Activated CD8-positive, alpha-beta memory T cell treated with anti-CD3 and anti-CD28 coated beads, Interleukin-2, amount 10 ng/mL, durations not matched to agents 7 days and 5 days (primary cell): ENCODE results near the gene RUBCN. TPM values are rescaled to one million over a fixed set of nuclear protein-coding genes. Genes with fewer than 3 reads are reported as not detected.
"Not testable (repeated sequence)": the region's sequence is repeated elsewhere in the genome, so short reads cannot be mapped to it uniquely, and the experiment has no call there.

Source experiments
- ATAC-seq: fragments of 150-1000 bp; cut with Tn5 transposase; one replicate; pipeline ENCODE4 v1.10.0; 2021; ENCODE audit warnings: moderate library complexity
- CTCF ChIA-PET: fragments of 350-600 bp; sonication (Branson Sonifier 250); formaldehyde crosslinking; loops from one replicate; lab custom pipeline; 2021; ENCODE audit warnings: antibody characterized with exemption; lab: Charles Lee
- DNase-seq: peaks from one replicate; pipeline ENCODE4 v3.0.0-alpha.2; 2020
- H3K27ac Mint-ChIP-seq: one replicate; pipeline ENCODE4 v1.8.0; 2021; ENCODE audit warnings: mild to moderate bottlenecking, mixed read lengths
- H3K27me3 Mint-ChIP-seq: one replicate; pipeline ENCODE4 v1.8.0; 2021; ENCODE audit warnings: mixed read lengths
- H3K36me3 Mint-ChIP-seq: one replicate; pipeline ENCODE4 v1.8.0; 2021; ENCODE audit warnings: mild to moderate bottlenecking, mixed read lengths
- H3K4me1 Mint-ChIP-seq: one replicate; pipeline ENCODE4 v1.8.0; 2021; ENCODE audit warnings: mixed read lengths
- H3K4me3 Mint-ChIP-seq: one replicate; pipeline ENCODE4 v1.8.0; 2021; ENCODE audit warnings: mild to moderate bottlenecking, moderate library complexity, mixed read lengths
- H3K9me3 Mint-ChIP-seq: one replicate; pipeline ENCODE4 v1.8.0; 2022; ENCODE audit warnings: low read depth, mixed read lengths
- total RNA-seq, 2 experiments: library from RNA; stranded (reverse); gene quantifications; one replicate each; pipeline ENCODE4 v1.2.3, GENCODE V29; 2021

Gene RUBCN
- total RNA-seq, 2 experiments from 2014 or later, result 55.5 to 58.9 TPM

DNA sequence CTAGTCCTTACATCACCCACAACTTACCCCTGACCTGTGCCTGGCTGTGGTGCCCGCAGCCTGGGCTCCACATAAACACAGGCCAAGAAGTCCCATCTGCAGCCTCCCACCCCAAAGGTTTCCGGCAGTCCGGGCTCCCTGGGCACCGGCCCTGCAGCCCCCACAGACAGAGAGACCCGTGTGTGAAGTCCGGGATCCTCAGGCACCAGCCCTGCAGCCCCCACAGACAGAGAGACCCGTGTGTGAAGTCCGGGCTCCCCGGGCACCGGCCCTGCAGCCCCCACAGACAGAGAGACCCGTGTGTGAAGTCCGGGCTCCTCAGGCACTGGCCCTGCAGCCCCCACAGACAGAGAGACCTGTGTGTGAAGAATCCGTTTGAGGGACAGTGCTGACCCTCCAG lies 78.0 kb downstream of the RUBCN start:
- DNase-seq, H3K27ac Mint-ChIP-seq, H3K4me3 Mint-ChIP-seq, H3K36me3 Mint-ChIP-seq, CTCF ChIA-PET, H3K27me3 Mint-ChIP-seq, H3K9me3 Mint-ChIP-seq, ATAC-seq: not testable (repeated sequence)
- peaks cover 12% of the 10 kb centered on the region for H3K4me1 Mint-ChIP-seq

DNA sequence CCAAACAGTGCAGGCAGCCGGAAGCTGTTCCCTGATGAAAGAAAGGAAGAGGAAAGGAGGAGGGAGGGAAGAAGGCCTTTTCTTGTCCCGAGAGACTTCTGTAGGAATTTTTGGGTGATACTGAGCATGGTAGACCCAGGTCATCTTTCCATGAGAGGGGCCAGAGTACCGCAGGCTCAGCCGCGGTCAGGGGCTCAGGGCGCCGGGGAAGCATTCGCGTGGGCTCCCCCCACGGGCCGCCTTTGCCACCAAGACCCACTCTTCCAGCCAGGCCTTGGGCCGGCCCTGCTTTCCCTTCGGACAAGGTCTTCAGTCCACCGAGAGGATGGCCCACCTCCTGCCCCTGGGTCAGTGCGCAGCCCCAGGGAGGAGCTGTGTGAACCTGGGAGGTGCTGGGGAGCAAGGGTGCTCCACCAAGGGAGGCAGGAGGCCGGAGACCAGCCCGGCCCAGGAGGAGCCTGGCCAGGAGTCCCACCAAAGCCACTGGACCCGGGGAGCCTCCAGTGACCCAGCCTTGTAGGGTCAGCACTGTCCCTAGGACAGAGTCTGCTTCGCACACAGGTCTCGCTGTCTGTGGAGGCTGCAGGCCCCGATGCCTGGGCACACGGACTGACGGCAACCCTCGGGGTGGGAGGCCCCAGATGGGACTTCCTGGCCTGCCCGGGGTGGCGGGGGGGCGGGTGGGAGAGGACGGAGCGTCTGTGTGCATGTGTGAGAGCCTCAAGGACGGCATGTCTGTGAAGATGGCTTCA lies 79.0 kb downstream of the RUBCN start:
- H3K27me3 Mint-ChIP-seq, CTCF ChIA-PET, H3K36me3 Mint-ChIP-seq, H3K27ac Mint-ChIP-seq, DNase-seq, H3K9me3 Mint-ChIP-seq, ATAC-seq, H3K4me3 Mint-ChIP-seq: not testable (repeated sequence)
- H3K4me1 Mint-ChIP-seq, result peaks cover 12% of the 10 kb centered on the region

DNA sequence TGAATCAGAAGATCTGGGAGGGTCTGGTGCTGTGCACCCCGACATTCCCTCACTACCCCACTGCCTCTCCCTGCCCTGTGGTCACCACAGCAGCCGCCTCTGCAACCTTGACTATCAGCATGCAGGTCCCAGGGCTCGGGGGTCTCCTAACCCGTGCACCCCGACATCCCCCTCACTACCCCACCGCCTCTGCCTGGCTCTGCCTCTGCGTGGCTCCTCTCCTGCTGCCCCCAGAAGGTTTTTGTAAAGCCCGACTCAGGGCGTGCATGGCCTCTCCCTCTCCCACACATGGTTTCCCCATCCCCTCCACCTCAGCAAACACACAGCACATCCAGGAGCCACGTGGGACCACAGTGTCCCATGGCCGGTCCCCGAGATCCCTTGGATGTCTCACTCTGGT lies 79.7 kb downstream of the RUBCN start:
- DNase-seq, H3K4me3 Mint-ChIP-seq, H3K9me3 Mint-ChIP-seq, ATAC-seq, H3K36me3 Mint-ChIP-seq, CTCF ChIA-PET, H3K27me3 Mint-ChIP-seq: not testable (repeated sequence)
- Mint-ChIP-seq H3K27ac (peak overlapping the region; percentile 28), H3K4me1 (peaks cover 16% of the 10 kb centered on the region)

DNA sequence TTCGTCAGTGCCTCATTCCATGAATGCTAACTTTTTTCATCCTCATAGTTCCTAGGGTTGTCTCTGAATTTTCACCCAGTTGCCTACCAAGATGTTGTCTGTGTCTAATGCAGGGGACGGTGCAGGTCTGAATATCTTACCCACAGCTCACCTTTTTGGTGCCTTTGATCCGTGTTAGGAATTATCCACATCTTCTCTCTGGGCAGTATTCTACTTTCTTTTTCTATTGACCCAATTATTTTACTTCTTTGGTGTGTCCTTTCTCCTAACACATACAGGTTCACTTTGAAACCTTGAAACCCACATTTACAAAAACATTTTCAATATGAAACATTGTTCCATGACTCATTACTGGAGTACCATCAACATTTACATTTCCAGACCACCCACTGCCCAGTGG lies 80.6 kb downstream of the RUBCN start:
- Mint-ChIP-seq H3K4me3 (peak overlapping the region; percentile 62), H3K27ac (peak overlapping the region; percentile 75), H3K4me1 (peaks cover 21% of the 10 kb centered on the region)
- CTCF ChIA-PET, H3K36me3 Mint-ChIP-seq, DNase-seq, H3K27me3 Mint-ChIP-seq, H3K9me3 Mint-ChIP-seq, ATAC-seq: not testable (repeated sequence)

DNA sequence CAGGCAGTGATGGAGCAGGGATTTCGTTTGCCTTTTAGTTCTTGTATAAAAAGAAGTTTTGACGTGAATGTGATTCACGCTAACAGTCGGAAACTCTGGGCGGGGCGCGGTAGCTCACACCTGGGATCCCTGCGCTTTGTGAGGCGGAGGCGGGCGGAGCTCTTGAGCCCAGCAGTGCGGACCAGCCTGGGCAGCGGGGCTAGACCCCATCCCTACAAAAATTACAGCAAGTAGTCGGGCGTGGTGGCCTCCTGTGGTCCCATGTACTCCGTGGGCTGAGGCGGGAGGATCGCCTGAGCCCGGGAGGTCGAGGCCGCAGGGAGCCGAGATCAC lies 81.7 kb downstream of the RUBCN start:
- not testable (repeated sequence) for H3K9me3 Mint-ChIP-seq, H3K27ac Mint-ChIP-seq, DNase-seq, H3K4me3 Mint-ChIP-seq, H3K27me3 Mint-ChIP-seq, H3K36me3 Mint-ChIP-seq
- peak; percentile 45 for ATAC-seq
- H3K4me1 Mint-ChIP-seq, result peaks cover 20% of the 10 kb centered on the region
- CTCF ChIA-PET, result interaction anchor here (0.6 kb wide), 1 partner anchor 21 kb away, joined by 3 read pairs; no protein-coding TSS in a partner anchor

DNA sequence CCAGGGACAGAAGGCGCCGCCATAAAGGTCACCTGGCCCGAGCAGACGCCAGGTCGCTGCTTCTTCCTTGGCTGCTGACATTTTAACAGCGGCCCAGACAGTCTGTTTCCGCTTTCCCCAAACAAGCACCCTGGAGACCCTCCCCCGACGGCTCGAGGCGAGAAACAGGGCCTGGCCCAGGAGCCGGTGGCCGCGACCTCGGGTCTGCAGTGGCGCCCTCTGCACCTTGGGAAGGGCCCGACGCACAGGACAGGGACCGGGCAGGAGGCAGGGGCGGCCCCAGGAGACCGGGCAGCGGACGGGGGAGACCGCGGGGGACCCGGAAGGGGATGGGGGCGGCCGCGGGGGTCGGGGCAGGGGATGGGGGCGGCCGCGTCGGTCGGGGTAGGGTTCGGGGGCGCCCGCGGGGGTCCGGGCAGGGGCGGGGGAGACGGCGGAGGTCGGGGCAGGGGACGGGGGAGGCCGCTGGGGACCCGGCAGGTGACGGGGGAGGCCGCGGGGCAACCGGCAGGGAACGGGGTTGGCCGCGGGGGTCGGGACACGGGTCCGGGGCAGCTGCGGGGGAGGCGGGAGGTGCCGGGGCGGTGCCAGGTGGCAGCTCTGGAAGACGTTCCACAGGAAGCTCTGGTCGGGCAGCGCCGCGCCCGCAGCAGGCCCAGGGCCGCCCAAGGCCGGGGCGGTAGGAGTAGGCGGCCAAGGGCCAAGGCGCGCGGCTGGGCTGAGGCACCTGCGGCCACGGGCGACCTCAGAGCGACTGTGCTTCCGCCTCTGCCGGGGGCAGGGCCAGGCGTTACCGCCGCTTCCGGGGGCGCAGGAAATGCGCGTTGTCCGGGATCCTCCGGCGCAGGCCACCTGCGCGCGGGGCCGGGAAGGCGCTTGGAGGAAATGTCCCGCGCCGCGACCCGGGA lies 82.4 kb downstream of the RUBCN start:
- H3K27ac Mint-ChIP-seq, H3K9me3 Mint-ChIP-seq, H3K27me3 Mint-ChIP-seq, CTCF ChIA-PET, H3K36me3 Mint-ChIP-seq: not testable (repeated sequence)
- peaks cover 20% of the 10 kb centered on the region for H3K4me1 Mint-ChIP-seq
- H3K4me3 Mint-ChIP-seq, result peak overlapping the region; percentile 57
- ATAC-seq (peak; percentile 94), DNase-seq (peak; percentile 69)

DNA sequence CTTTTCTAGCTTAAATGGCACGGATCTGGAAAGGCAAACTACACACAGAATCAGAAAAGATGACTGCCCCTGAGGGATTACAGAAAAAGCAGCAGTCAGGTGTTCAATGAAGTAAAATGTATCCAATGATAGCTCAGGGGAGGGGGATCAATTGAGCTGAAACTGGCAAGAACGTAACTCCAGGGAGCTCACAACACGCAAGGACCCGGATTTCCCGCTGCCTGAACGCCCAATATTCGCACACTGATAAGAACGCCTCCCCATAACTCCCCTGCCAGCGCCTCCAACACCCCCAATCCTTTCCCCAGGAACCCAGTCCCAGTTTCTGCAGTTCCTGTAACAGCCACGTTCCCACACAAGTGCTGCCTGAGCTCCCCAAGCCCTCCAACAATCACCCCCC lies 83.8 kb downstream of the RUBCN start:
- peak; percentile 32 for DNase-seq
- CTCF ChIA-PET, H3K27me3 Mint-ChIP-seq, H3K9me3 Mint-ChIP-seq, H3K36me3 Mint-ChIP-seq, H3K4me3 Mint-ChIP-seq, H3K27ac Mint-ChIP-seq, ATAC-seq: not testable (repeated sequence)
- H3K4me1 Mint-ChIP-seq, result peaks cover 20% of the 10 kb centered on the region

DNA sequence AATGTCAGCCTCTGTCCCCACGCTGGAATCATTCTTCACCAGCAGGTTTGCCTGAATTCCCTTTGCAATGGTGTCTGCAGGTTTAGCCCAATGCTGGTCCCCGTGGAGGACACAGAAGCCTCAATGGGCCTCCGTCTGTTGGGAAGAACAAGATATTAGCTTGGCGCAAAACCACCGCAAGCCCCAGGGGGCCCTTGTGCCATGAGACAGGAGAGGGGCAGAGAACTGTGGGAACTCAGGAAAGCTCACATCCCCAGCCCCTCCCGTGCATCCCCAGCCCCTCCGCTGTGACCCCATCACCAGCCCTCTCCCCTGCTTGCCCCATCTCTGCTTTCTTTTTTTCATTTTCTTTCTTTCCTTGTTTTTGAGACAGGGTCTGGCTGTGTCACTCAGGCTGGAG lies 89.1 kb downstream of the RUBCN start:
- H3K4me1 Mint-ChIP-seq, H3K27me3 Mint-ChIP-seq, H3K36me3 Mint-ChIP-seq, H3K27ac Mint-ChIP-seq, ATAC-seq, H3K9me3 Mint-ChIP-seq, H3K4me3 Mint-ChIP-seq, DNase-seq, CTCF ChIA-PET: not testable (repeated sequence)

DNA sequence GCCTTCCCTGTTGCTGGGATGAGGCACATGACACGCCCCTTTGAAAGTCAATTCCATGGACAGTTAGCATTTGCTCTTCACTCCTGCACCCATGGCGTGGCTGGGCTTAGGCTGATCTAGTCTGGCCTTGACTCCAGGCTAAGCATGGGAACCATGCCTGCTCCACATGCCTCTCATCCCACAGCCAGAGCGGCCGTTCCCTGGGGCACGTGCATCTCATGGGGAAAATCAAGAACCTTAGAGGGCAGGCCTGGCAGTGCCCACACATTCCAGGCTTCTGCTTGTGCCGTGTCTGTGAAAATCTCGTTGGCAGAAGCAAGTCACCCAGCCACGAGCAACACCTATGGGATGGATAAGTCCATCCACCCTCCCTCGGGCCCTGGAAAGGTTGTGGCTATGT lies 89.5 kb downstream of the RUBCN start:
- CTCF ChIA-PET, DNase-seq, H3K27ac Mint-ChIP-seq, H3K9me3 Mint-ChIP-seq, ATAC-seq, H3K36me3 Mint-ChIP-seq, H3K27me3 Mint-ChIP-seq, H3K4me3 Mint-ChIP-seq, H3K4me1 Mint-ChIP-seq: not testable (repeated sequence)

DNA sequence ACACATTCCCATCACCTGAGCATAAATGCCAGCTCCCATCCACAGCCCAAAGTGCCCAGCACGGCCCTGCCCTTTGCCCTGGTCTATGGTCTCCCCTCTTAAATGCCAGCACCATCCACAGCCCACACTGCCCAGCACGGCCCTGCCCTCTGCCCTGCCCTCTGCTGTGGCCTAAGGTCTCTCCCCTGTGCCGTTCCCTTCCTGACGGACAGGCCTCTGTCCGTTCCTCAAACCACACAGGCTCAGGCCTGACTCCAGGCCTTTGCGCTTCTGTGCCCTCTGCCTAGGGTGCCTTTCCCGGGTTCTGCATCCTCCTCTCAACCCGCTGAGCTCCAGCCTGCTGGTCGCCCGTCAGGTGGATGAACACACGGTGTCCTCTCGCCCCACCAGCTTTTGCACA lies 90.4 kb downstream of the RUBCN start:
- ATAC-seq, H3K27ac Mint-ChIP-seq, CTCF ChIA-PET, H3K9me3 Mint-ChIP-seq, H3K4me1 Mint-ChIP-seq, DNase-seq, H3K4me3 Mint-ChIP-seq, H3K27me3 Mint-ChIP-seq, H3K36me3 Mint-ChIP-seq: not testable (repeated sequence)

DNA sequence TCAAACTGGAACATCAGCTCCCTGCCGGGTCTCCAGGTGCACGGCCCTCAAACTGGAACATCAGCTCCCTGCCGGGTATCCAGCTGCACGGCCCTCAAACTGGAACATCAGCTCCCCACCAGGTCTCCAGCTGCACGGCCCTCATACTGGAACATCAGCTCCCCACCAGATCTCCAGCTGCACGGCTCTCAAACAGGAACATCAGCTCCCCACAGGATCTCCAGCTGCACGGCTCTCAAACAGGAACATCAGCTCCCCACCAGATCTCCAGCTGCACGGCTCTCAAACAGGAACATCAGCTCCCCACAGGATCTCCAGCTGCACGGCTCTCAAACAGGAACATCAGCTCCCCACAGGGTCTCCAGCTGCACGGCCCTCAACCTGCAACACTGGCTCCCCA lies 99.1 kb downstream of the RUBCN start:
- ATAC-seq, H3K9me3 Mint-ChIP-seq, H3K27ac Mint-ChIP-seq, H3K4me3 Mint-ChIP-seq, CTCF ChIA-PET, H3K36me3 Mint-ChIP-seq, H3K4me1 Mint-ChIP-seq, H3K27me3 Mint-ChIP-seq, DNase-seq: not testable (repeated sequence)

DNA sequence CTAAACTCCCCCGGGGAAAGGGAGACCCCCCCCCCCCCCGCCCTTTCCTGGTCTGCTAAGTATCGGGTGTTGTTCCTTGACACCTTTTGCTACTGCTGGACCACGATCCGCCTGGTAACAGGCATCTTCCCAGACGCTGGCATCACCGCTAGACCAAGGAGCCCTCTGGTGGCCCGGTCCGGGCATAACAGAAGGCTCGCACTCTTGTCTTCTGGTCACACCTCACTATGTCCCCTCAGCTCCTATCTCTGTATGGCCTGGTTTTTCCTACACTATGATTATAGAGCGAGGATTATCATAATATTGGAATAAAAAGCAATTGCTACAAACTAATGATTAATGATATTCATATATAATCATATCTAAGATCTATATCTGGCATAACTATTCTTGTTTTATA lies 104.7 kb downstream of the RUBCN start:
- H3K4me1 Mint-ChIP-seq, H3K27me3 Mint-ChIP-seq, H3K36me3 Mint-ChIP-seq, DNase-seq, H3K27ac Mint-ChIP-seq, H3K4me3 Mint-ChIP-seq, H3K9me3 Mint-ChIP-seq, ATAC-seq: not testable (repeated sequence)
- CTCF ChIA-PET, result interaction anchor here (1.0 to 2.7 kb wide), 2 partner anchors 33 to 78 kb away, joined by 3 to 21 read pairs; no protein-coding TSS in a partner anchor

DNA sequence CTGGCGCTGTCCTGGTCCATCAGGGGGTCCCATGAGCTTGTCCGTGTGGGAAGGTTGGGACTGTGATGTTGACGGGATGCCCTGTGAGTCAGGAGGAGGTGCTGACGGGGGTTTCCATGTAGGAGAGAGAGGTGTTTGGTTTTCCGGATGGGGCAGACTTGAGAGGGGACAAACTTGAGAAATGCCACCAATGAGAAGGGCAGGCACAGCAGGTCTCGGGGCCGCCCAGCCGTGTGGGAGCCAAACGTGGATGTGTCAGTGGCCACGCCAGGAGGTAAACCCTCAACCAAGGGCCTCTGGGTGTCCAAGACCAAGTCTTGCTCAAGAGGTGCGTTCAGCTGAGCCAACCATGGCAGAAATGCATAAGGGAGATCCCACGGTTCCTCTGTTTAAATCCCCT lies 105.9 kb downstream of the RUBCN start:
- not testable (repeated sequence) for DNase-seq, H3K9me3 Mint-ChIP-seq, H3K27me3 Mint-ChIP-seq, H3K36me3 Mint-ChIP-seq, ATAC-seq, H3K4me1 Mint-ChIP-seq, H3K4me3 Mint-ChIP-seq, H3K27ac Mint-ChIP-seq
- CTCF ChIA-PET, result interaction anchor here (0.8 kb wide), 1 partner anchor 32 kb away, joined by 3 read pairs; no protein-coding TSS in a partner anchor

DNA sequence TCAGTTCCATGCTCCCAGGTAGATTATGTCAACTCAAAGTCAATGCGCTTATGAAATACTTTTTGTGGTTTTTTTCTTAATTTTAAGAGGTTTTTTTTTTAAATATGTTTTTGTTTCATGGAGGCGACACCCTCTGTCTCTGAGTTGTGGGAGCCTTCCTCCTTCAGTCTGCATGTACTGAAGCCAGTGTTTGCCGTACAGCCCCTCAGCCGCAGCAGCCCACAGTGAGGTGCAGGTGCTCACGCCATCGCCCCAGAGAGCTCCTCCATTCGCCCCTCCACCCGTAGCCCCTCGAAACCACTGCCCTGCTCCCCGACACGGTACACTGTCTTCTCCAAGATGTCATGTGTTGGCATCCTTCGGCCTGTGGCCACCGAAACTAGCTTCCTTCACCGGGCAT lies 107.4 kb downstream of the RUBCN start:
- CTCF ChIA-PET, H3K27ac Mint-ChIP-seq, DNase-seq, H3K9me3 Mint-ChIP-seq, H3K4me3 Mint-ChIP-seq, H3K27me3 Mint-ChIP-seq, ATAC-seq, H3K36me3 Mint-ChIP-seq, H3K4me1 Mint-ChIP-seq: not testable (repeated sequence)
